ENCODE measurements around the gene SLC39A1.

The SLC39A1 gene

GRCh38 chr1:153958111-153958960 is 5.0 kb downstream of the SLC39A1 start, which contains the start of gene CRTC2:
TSS of gene CRTC2 (minus strand) at chr1:153958612. CDS start at chr1:153958497, 115 bp downstream.
- peak within 1 kb of the TSS; percentile 86 for H3K4me2 ChIP-seq (ENCODE audit: low read length)
- peaks cover 14% of the 10 kb centered on the region; the same call in 1 of the 2 replicates for H3K36me3 ChIP-seq (ENCODE audit: insufficient read depth, low read length)
- H2AFZ ChIP-seq (ENCODE audit: low read length): no peak within 1 kb of the TSS
- no peaks in the 10 kb centered on the region for H3K27me3 ChIP-seq (ENCODE audit: insufficient read depth, low read length)
- no peaks in the 10 kb centered on the region for H4K20me1 ChIP-seq (ENCODE audit: insufficient read depth, low read length)
- peak within 1 kb of the TSS; percentile 47 for H3K27ac ChIP-seq (ENCODE audit: low read depth, low read length, poor library complexity, severe bottlenecking)
- H3K9me3 ChIP-seq (ENCODE audit: low read length): no peaks in the 10 kb centered on the region
- H3K9me2 ChIP-seq (ENCODE audit: low read depth, low read length): no peaks in the 10 kb centered on the region
- peaks cover 44% of the 10 kb centered on the region for H3K4me1 ChIP-seq (ENCODE audit: insufficient read depth, low read length, severe bottlenecking)
- H3K79me2 ChIP-seq (ENCODE audit: insufficient read depth, low read length): peaks cover 24% of the 10 kb centered on the region
- H3K9ac ChIP-seq (ENCODE audit: low read length): peak within 1 kb of the TSS; percentile 79
- H3K4me3 ChIP-seq (ENCODE audit: low read depth, low read length, poor library complexity, severe bottlenecking): peak within 1 kb of the TSS; percentile 74
- H3F3A ChIP-seq (ENCODE audit: insufficient read depth, low read length): no peaks in the 10 kb centered on the region
- TF ChIP-seq EZH2 (IDR thresholded peaks at IDR 0.05; ENCODE audit: borderline replicate concordance, low read length) (no peak), CTCF (IDR thresholded peaks at IDR 0.05; ENCODE audit: low read length) (0 out of 2 replicates have a peak, but pooled peaks have one; percentile 20)

GRCh38 chr1:153957744-153958110 is 5.6 kb downstream of the SLC39A1 start:
- H3K4me1 ChIP-seq (ENCODE audit: insufficient read depth, low read length, severe bottlenecking): peaks cover 41% of the 10 kb centered on the region
- no peak overlapping the region for H2AFZ ChIP-seq (ENCODE audit: low read length)
- H3F3A ChIP-seq (ENCODE audit: insufficient read depth, low read length): no peaks in the 10 kb centered on the region
- H3K4me2 ChIP-seq (ENCODE audit: low read length): peak overlapping the region; percentile 86
- H3K27me3 ChIP-seq (ENCODE audit: insufficient read depth, low read length): no peaks in the 10 kb centered on the region
- H3K9me2 ChIP-seq (ENCODE audit: low read depth, low read length): no peaks in the 10 kb centered on the region
- H3K79me2 ChIP-seq (ENCODE audit: insufficient read depth, low read length): peaks cover 24% of the 10 kb centered on the region
- H4K20me1 ChIP-seq (ENCODE audit: insufficient read depth, low read length): no peaks in the 10 kb centered on the region
- no peak; the same call in 1 of the 2 replicates for TF ChIP-seq CTCF (IDR thresholded peaks at IDR 0.05; ENCODE audit: low read length)
- no peak for TF ChIP-seq EZH2 (IDR thresholded peaks at IDR 0.05; ENCODE audit: borderline replicate concordance, low read length)
- H3K36me3 ChIP-seq (ENCODE audit: insufficient read depth, low read length): peaks cover 17% of the 10 kb centered on the region; the same call in 1 of the 2 replicates
- peak overlapping the region; percentile 47 for H3K27ac ChIP-seq (ENCODE audit: low read depth, low read length, poor library complexity, severe bottlenecking)
- no peaks in the 10 kb centered on the region for H3K9me3 ChIP-seq (ENCODE audit: low read length)
- peak overlapping the region; percentile 79 for H3K9ac ChIP-seq (ENCODE audit: low read length)
- peak overlapping the region; percentile 74 for H3K4me3 ChIP-seq (ENCODE audit: low read depth, low read length, poor library complexity, severe bottlenecking)

- Histone ChIP-seq H3K27ac (ENCODE audit: low read depth, low read length, poor library complexity, severe bottlenecking) (peak overlapping the region; percentile 47), H3K36me3 (ENCODE audit: insufficient read depth, low read length) (peaks cover 22% of the 10 kb centered on the region), H3K9ac (ENCODE audit: low read length) (peak overlapping the region; percentile 79), H4K20me1 (ENCODE audit: insufficient read depth, low read length) (no peaks in the 10 kb centered on the region), H3K27me3 (ENCODE audit: insufficient read depth, low read length) (no peaks in the 10 kb centered on the region), H3K4me2 (ENCODE audit: low read length) (peak overlapping the region; percentile 86), H2AFZ (ENCODE audit: low read length) (no peak overlapping the region), H3K4me1 (ENCODE audit: insufficient read depth, low read length, severe bottlenecking) (peaks cover 35% of the 10 kb centered on the region), H3K79me2 (ENCODE audit: insufficient read depth, low read length) (peaks cover 24% of the 10 kb centered on the region), H3K9me2 (ENCODE audit: low read depth, low read length) (no peaks in the 10 kb centered on the region), H3K9me3 (ENCODE audit: low read length) (no peaks in the 10 kb centered on the region), H3F3A (ENCODE audit: insufficient read depth, low read length) (no peaks in the 10 kb centered on the region), H3K4me3 (ENCODE audit: low read depth, low read length, poor library complexity, severe bottlenecking) (peak overlapping the region; percentile 74)
- no peak for TF ChIP-seq EZH2 (IDR thresholded peaks at IDR 0.05; ENCODE audit: borderline replicate concordance, low read length)
- TF ChIP-seq CTCF (IDR thresholded peaks at IDR 0.05; ENCODE audit: low read length): no peak
Observed at GRCh38 chr1:153956997-153957715, 6.2 kb downstream of the SLC39A1 start.

Data from OCI-LY1 (cell line).